ENCODE results near the gene TRAK2.

GRCh38 chr2:201420442-201421113 lies 30.7 kb downstream of the TRAK2 start:
- TF ChIP-seq TARDBP (IDR thresholded peaks at IDR 0.05): no peak
- TF ChIP-seq FOXK2 (IDR thresholded peaks at IDR 0.05): no peak
- no peak for TF ChIP-seq SUZ12 (IDR thresholded peaks at IDR 0.05)
- TF ChIP-seq ELF4 (IDR thresholded peaks at IDR 0.05): no peak
- TF ChIP-seq HDGF (IDR thresholded peaks at IDR 0.05; ENCODE audit: borderline replicate concordance): no peak

Data from HEK293T (cell line).